HuH-7 (cell line): ENCODE results near the gene HMX2.

Experiments
- DNase-seq: peaks from one replicate; pipeline ENCODE4 v3.0.0; 2011; ENCODE audit warnings: low spot score

Gene HMX2, protein sequence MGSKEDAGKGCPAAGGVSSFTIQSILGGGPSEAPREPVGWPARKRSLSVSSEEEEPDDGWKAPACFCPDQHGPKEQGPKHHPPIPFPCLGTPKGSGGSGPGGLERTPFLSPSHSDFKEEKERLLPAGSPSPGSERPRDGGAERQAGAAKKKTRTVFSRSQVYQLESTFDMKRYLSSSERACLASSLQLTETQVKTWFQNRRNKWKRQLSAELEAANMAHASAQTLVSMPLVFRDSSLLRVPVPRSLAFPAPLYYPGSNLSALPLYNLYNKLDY

DNA sequence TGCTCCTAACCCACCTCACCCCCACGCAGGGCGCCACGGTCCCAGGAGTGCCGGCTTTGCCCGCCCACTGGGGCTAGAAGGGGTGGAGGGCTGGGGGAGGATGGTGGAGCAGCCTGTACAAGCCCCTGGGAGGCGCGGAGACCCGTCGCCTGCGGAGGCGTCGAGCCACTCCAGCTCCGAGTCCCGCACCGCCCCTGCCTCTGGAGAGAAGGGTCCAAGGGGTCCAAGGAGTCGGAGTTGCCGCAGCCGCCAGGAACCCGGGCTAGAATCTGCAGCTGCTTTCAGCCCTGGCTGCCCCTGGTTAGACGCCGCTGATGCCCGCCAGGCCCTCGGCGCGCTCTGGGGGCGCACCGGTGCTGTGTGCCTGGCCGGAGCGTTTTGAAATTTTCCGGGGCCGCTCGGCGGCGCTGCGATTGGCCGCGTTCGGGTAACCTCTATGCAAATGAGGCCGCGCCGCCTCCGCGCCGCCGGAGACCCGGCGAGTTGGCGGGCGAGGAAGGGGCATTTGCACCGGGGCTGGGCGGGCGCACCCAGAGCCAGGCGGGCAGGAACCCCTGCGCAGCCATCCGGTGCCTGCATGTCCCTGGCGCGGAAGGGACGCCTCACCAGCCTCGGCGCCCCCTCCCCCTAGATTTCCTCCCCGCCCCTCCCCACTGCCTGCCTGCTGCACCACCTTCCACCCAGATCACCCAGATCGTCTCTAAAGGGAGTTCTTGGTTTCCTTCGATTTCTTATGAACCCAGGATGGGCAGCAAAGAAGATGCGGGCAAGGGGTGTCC, at the start of gene HMX2:
Gene HMX2, plus strand, starts transcription at position 502 of the 779 bp plus-strand sequence. Its CDS starts 243 bp downstream, at position 745.
- peak; percentile 62 for DNase-seq

DNA sequence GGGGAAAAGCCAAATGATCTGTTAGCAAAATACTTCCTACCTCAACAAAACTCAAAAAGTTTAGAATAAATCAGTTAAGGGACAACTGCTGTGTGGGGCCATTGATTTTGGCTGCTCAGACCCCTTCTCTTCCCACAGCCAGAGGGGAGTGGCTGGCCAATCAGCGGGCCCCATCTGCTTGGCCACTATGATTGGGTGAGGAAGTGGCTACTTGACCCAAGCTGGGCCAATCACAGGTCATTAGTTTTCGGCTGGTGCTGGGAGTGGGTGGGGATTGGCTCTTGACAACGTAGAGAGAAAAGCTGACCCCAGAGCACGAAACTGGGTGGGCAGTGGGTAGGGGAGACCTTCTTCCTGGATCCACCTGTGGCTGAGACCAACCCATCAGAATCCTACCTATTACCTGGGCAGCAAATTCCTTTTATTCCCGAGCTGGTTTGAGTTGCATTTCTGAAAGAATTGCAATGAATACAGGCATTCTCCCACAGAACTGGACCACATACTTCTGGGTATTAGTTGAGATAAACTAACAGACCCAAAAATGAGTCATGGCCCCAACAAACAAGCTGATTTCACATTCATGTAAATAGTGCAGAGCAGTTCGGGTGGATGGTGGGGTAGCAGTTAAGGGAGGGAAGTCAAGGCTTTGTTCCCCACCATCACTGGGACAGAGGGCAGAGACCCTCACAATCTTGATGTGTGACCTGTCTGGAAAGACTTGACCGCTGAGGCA, 47.7 kb upstream of the HMX2 start:
- DNase-seq: no peak

- DNase-seq: no peak
These were observed 46.1 kb upstream of the HMX2 start for GRCh38 chr10:123101872-123102271.

DNA sequence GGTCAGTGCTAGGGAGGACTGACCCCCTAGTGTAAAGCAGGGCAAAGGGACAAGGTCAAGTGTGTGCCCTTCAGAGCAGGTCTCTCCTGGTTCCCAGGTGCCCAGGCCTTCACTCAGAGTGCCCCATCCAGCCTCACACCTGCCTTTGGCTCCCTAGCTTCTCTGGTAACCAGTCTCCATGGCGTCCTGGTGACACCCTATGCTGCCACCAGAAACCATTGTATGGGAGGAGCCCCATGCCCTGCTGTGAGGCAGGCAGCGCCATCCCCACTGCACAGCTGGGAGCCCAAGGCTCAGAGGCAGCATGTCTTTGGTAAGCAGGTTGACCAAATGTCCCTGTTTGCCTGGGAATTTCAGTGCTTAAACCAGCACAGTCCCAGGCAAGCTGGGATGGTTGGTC, 45.3 kb upstream of the HMX2 start:
- DNase-seq: no peak

DNA sequence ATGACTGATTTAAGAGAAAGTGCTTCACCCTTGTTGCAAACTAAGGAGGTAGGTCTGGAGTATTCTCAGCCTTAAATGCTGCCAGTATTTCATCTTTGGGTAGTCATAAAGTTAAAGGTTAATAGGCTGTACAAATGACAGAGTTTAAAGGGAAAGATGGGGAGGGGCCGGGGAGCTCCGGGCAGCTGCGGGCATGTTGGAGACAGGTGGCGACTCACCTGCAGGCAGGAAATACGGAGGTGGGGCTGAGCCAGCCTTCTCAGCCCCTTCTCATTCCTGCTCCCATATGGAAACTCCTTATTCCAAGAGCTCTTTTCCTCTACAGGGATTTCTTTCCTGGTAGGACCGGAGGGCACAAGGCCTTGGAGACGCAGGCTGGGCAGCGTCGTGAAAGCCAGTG, 44.0 kb upstream of the HMX2 start:
- DNase-seq: no peak

DNA sequence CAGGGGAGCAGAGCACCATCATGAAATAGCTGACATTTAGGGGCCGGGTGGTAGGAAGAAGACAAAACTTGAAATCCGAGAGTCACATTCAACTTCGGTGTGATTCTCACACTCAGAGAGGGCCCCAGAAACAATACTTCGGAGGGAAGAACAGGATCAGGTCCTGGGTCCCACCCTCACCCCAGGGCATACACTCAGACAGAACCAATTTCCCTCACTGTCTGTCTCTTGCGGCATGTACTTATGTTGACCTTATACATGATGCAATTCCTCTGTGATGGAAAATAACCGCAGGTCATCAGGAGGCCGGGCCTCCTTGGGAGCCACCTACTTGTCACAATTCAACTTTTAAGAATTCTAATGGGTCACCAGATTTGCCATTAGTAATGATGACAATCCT, 38.5 kb upstream of the HMX2 start:
- peak; percentile 31 for DNase-seq

DNA sequence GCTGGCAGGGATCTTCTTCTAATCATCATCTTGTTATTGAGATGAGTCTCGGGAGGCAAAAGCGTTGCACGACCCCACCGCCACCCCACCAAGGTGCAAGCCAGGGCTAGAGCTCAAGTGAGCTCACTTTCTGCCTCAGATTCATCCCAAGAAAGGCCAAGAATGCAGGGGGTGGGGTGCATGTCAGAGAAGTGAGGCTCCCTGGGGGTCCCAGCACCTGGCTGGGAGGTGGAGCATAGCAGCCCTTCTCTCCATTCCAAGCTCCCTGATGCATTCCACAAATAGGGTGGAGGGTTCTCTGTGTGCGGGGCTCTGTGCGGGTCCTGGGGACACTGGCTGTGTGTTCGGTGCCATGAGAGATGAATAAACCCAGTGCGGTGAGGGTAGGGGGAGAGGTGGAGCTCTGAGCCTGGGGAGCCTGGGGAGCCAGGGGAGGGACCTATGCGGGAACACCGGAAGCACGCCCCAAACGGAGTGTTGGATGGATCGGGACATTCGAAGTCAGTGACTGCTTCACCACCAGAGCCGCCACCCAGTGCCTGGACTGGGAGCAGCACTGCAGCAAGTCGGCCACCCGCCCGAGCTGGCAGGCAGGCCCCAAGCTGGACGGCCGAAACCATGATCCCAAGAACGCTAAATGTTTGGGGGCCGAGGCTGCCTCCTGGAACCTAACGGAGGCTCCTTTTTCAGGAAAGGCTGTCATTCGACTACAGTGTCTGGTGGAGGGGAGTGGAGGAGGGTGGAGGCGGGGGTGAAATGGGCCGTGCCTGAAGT, 30.1 kb upstream of the HMX2 start:
- DNase-seq: no peak

DNA sequence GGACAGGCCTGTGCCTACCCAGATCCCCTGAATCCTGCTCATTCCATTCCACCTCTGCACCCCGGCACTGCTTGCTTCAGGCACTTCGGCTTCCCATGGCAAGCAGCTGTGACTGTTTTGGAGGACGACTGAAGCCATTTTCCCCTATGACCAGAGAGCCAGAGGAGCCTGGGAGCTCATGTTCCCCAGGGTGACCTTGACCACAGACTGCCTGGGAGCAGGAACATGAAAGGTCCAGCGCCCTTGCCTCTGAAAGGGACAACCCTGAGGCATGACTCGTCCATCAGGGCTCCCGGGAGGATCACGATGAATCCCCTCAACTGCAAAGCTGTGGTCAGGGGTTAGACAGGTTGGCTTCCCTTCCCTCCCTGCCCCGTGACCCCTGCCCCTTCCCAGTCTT, 28.9 kb upstream of the HMX2 start:
- DNase-seq: no peak

- no peak for DNase-seq
These were observed 21.7 kb upstream of the HMX2 start for GRCh38 chr10:123126246-123126645.

GRCh38 chr10:123129618-123130271, 18.2 kb upstream of the HMX2 start:
- no peak for DNase-seq

- peak; percentile 94 for DNase-seq
These were observed 15.1 kb upstream of the HMX2 start for GRCh38 chr10:123132576-123133477.

- DNase-seq: no peak
These were observed 14.2 kb upstream of the HMX2 start for GRCh38 chr10:123133541-123134342.

- DNase-seq: no peak
These were observed 13.5 kb upstream of the HMX2 start for GRCh38 chr10:123134343-123134914.

GRCh38 chr10:123134915-123135414, 13.0 kb upstream of the HMX2 start:
- peak; percentile 86 for DNase-seq

- DNase-seq: peak; percentile 58
These were observed 12.4 kb upstream of the HMX2 start, which contains the start of gene HMX3 for GRCh38 chr10:123135415-123136141. TSS of gene HMX3 (plus strand) at chr10:123135970. CDS start at chr10:123136051, 81 bp downstream.

DNA sequence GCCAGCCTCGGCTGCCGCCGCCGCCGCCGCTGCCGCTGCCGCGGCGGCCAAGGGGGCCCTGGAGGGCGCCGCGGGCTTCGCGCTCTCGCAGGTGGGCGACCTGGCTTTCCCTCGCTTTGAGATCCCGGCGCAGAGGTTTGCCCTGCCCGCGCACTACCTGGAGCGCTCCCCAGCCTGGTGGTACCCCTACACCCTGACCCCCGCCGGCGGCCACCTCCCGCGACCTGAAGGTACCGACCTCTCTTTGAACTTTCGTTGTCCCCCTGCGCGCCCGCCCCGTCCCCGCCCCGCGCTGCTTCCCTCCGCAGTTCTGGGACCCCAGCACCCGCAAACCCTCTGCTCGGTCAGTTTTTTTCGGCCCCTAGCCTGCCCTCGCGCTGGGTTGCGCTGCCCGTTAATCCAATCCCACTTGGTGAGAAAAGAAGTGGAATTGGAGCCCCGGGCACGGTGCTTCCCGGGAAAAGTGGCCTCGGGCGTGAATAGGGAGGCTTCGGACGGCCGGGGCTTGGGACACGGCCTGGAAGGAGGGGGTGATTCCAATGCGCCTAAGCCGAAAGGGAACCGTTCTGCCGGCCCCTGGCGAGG, 11.6 kb upstream of the HMX2 start:
- no peak for DNase-seq

DNA sequence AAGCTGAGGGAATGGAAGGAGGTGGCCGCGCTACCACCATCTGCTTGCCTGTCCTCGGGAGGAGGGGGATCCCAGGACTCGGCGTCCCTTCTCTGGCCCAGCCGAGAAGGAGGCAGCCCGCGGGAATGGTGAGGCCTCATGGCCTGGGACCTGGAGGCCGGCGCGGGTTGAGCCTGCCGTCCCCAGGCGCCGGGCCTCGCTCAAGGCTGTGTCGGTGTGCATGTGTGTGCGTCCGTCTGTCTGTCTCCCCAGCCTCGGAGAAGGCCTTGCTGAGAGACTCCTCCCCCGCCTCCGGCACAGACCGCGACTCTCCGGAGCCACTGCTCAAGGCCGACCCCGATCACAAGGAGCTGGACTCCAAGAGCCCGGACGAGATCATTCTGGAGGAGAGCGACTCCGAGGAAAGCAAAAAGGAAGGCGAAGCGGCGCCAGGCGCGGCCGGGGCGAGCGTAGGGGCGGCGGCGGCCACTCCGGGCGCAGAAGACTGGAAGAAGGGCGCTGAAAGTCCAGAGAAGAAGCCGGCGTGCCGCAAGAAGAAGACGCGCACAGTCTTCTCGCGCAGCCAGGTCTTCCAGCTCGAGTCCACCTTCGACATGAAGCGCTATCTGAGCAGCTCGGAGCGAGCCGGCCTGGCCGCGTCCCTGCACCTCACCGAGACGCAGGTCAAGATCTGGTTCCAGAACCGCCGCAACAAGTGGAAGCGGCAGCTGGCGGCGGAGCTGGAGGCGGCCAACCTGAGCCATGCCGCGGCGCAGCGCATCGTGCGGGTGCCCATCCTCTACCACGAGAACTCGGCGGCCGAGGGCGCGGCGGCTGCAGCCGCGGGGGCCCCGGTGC, 10.9 kb upstream of the HMX2 start:
- no peak for DNase-seq
